ENCODE data around the gene ASCL3.

DNA sequence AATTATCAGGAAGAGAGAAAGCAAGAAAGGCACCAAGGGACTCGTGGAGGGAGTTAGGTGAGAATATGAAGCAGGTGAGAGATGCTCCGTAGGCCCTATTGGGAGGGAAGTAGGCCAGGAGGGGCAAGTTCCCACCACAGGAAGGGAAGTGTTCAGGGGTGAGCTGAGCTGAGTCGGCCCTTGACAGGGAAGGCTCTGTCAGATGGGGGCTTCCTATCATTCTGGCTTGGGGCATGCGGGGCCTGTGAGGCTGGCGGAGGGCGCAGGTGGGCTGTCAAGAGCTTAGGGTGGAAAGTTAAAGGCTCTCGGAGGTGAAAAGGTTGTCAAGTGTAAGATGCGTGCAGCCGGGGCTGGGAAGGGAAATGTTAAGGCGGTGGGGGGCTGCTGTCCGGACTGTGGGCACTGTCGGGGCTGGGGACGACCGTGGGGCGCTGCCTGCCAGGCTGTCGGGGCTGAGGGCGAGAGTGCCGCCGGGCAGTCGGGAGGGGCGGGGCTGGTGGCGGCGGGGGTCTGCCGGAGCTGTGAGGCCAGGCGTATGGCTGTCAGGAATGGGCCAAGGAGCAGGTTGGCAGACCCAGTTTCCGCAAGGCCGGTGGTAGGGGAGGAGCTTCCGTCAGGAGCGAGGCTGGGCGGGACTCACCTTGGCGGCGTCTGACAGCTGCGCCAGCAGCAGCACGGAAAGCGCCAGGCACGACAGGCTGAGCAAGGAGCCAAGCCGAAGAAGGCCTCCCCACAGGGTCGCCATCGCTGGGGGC is 20.9 kb upstream of the ASCL3 start:
- TF ChIP-seq, protein P1, sequence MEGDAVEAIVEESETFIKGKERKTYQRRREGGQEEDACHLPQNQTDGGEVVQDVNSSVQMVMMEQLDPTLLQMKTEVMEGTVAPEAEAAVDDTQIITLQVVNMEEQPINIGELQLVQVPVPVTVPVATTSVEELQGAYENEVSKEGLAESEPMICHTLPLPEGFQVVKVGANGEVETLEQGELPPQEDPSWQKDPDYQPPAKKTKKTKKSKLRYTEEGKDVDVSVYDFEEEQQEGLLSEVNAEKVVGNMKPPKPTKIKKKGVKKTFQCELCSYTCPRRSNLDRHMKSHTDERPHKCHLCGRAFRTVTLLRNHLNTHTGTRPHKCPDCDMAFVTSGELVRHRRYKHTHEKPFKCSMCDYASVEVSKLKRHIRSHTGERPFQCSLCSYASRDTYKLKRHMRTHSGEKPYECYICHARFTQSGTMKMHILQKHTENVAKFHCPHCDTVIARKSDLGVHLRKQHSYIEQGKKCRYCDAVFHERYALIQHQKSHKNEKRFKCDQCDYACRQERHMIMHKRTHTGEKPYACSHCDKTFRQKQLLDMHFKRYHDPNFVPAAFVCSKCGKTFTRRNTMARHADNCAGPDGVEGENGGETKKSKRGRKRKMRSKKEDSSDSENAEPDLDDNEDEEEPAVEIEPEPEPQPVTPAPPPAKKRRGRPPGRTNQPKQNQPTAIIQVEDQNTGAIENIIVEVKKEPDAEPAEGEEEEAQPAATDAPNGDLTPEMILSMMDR (conservative IDR thresholded peaks at IDR 0.05 in 1 of 2, IDR thresholded peaks at IDR 0.05 in 1 of 2; ENCODE audit: low read depth in 1 of 2, low read length in 2 of 2) = no peak
- no peak for TF ChIP-seq EZH2 (IDR thresholded peaks at IDR 0.05; ENCODE audit: low read length, missing control alignments)

Measured in fibroblast of lung (primary cell).